K562 (cell line): Measurements from ENCODE around the gene WDR91. TPM values are rescaled to one million over a fixed set of nuclear protein-coding genes. Genes with fewer than 3 reads are reported as not detected.

Source experiments
- ATAC-seq: fragments of 200-7000 bp; cut with Tn5 transposase; 3 replicates; pipeline ENCODE4 v1.9.1; 2020; ENCODE audit warnings: moderate library complexity
- BruUV-seq: library from RNA; stranded (reverse); fragments of 400-500 nt; replicated peaks from 2 replicates; lab custom pipeline; 2021; lab: Mats Ljungman, UMichigan
- CTCF ChIA-PET: fragments of 300-600 bp; formaldehyde crosslinking; extraction: SDS; loops from one replicate; lab custom pipeline; 2021; ENCODE audit warnings: low intra/inter-chr PET ratio; lab: Yijun Ruan, JAX
- POLR2A ChIA-PET: fragments of 300-600, 350-650 bp; sonication (Branson Sonifier 250); formaldehyde crosslinking; extraction: SDS; loops from one replicate; lab custom pipeline; 2021; ENCODE audit warnings: antibody characterized with exemption, inconsistent platforms; lab: Yijun Ruan, JAX
- DNase-seq, 4 experiments: peaks; one replicate each; pipeline versions ENCODE4 v3.0.0 to v3.0.0-alpha.2; 2011 to 2018; ENCODE audit warnings: low spot score in 3 of 4, mixed read lengths in 3 of 4; ENCODE audit errors: extremely low read depth in 1 of 4
- FAIRE-seq: peaks from 2 replicates; lab custom pipeline; 2011; peaks lifted over from hg19 to GRCh38; lab: Jason Lieb, UNC
- H2AFZ ChIP-seq: 2 replicates; pipeline ENCODE4 v1.6.0; 2011; ENCODE audit warnings: low read depth, low read length, control low read depth, inconsistent platforms
- H3K27ac ChIP-seq: fragments of 200-600 bp; 3 replicates; pipeline ENCODE4 v1.8.0; 2011; ENCODE audit warnings: low read depth, mild to moderate bottlenecking, control low read depth, inconsistent platforms, low read length, moderate library complexity, mixed read lengths; ENCODE audit errors: extremely low read depth
- H3K27me3 ChIP-seq, 2 experiments: fragments of 300-600 bp in 1 of 2; 2 replicates in 1 of 2; 3 replicates in 1 of 2; pipeline versions ENCODE4 v1.6.0 to v1.8.0; 2011; ENCODE audit warnings: inconsistent platforms in 2 of 2, low read length in 2 of 2, mild to moderate bottlenecking in 1 of 2, mixed read lengths in 1 of 2, moderate library complexity in 1 of 2; ENCODE audit not compliant: control insufficient read depth in 2 of 2, insufficient read depth in 2 of 2
- H3K36me3 ChIP-seq: fragments of 300-600 bp; 3 replicates; pipeline ENCODE4 v1.8.0; 2011; ENCODE audit warnings: mild to moderate bottlenecking, low read length, inconsistent platforms; ENCODE audit not compliant: control insufficient read depth, insufficient read depth
- H3K4me1 ChIP-seq, 2 experiments: fragments of 200-600 bp in 1 of 2; replicated peaks in 1 of 2; 2 replicates in 1 of 2; 3 replicates in 1 of 2; pipeline versions ENCODE4 v1.5.1 to v1.8.0; 2011; ENCODE audit warnings: inconsistent platforms in 2 of 2, low read length in 2 of 2, mild to moderate bottlenecking in 1 of 2, mixed read lengths in 1 of 2, moderate library complexity in 1 of 2; ENCODE audit not compliant: control insufficient read depth in 2 of 2, insufficient read depth in 2 of 2
- H3K4me2 ChIP-seq: 2 replicates; pipeline ENCODE4 v1.6.1; 2011; ENCODE audit warnings: low read length, control low read depth, inconsistent platforms, mixed read lengths; ENCODE audit not compliant: insufficient read depth
- H3K4me3 ChIP-seq: fragments of 200-600 bp; sonication (generic), shearing (Covaris generic); 2 replicates; pipeline ENCODE4 v1.5.1; 2016; ENCODE audit warnings: control low read depth, inconsistent platforms
- H3K79me2 ChIP-seq: fragments of 200-600 bp; 3 replicates; pipeline ENCODE4 v1.8.0; 2011; ENCODE audit warnings: low read length, inconsistent platforms; ENCODE audit not compliant: control insufficient read depth, insufficient read depth
- H3K9ac ChIP-seq, 2 experiments: 2 replicates each; pipeline versions ENCODE4 v1.6.0 to v1.6.1; 2011; ENCODE audit warnings: low read depth in 2 of 2, low read length in 2 of 2, control low read depth in 1 of 2, inconsistent platforms in 1 of 2, mild to moderate bottlenecking in 1 of 2, mixed read lengths in 1 of 2; ENCODE audit not compliant: insufficient read depth in 1 of 2
- H3K9me1 ChIP-seq: one replicate; pipeline ENCODE4 v1.6.0; 2011; ENCODE audit warnings: inconsistent platforms, mild to moderate bottlenecking, low read length, moderate library complexity; ENCODE audit not compliant: control insufficient read depth, insufficient read depth
- H3K9me3 ChIP-seq: replicated peaks from 2 replicates; pipeline ENCODE4 v1.5.1; 2011; ENCODE audit warnings: low read depth, low read length, inconsistent platforms; ENCODE audit not compliant: control insufficient read depth, insufficient read depth
- H4K20me1 ChIP-seq: replicated peaks from 2 replicates; pipeline ENCODE4 v1.6.1; 2011; ENCODE audit warnings: low read length, inconsistent platforms, mixed read lengths; ENCODE audit not compliant: control insufficient read depth, insufficient read depth
- ARID1B ChIP-seq: fragments of 450-650 bp; IDR thresholded peaks from 2 replicates; pipeline ENCODE4 v1.6.1; 2016; ENCODE audit warnings: antibody characterized with exemption, mild to moderate bottlenecking, inconsistent platforms
- CBX3 ChIP-seq, 2 experiments: IDR thresholded peaks; 1 replicate in 1 of 2; 2 replicates in 1 of 2; pipeline ENCODE4 v1.6.1; 2012; ENCODE audit warnings: inconsistent platforms in 2 of 2, low read length in 2 of 2, borderline replicate concordance in 1 of 2, control low read depth in 1 of 2
- ELK1 ChIP-seq: sonication (generic); formaldehyde crosslinking; IDR thresholded peaks from 2 replicates; pipeline ENCODE4 v1.8.1; 2022; ENCODE audit warnings: missing genetic modification reagents
- ESRRA ChIP-seq: fragments of 450-650 bp; IDR thresholded peaks from 2 replicates; pipeline ENCODE4 v1.6.1; 2014; ENCODE audit warnings: low read depth, mild to moderate bottlenecking, moderate library complexity, borderline replicate concordance
- KAT8 ChIP-seq: fragments of 450-650 bp; IDR thresholded peaks from 2 replicates; pipeline ENCODE4 v1.6.1; 2016; ENCODE audit warnings: low read depth, mild to moderate bottlenecking
- PBX2 ChIP-seq, 2 experiments: IDR thresholded peaks in 1 of 2; conservative IDR thresholded peaks in 1 of 2; 2 replicates each; pipeline ENCODE4 v1.6.1; 2016; ENCODE audit warnings: low read depth in 2 of 2, mild to moderate bottlenecking in 1 of 2, missing compliant biosample characterization in 1 of 2, missing genetic modification characterization in 1 of 2, moderate library complexity in 1 of 2
- TAL1 ChIP-seq: fragments of 450-650 bp; IDR thresholded peaks from 2 replicates; pipeline ENCODE4 v1.6.1; 2016; ENCODE audit warnings: mild to moderate bottlenecking
- TFAP4 ChIP-seq: sonication (generic); formaldehyde crosslinking; IDR thresholded peaks from 2 replicates; pipeline ENCODE4 v1.8.0; 2022; ENCODE audit warnings: missing genetic modification reagents, mild to moderate bottlenecking, moderate library complexity, borderline replicate concordance
- TRIM24 ChIP-seq, 2 experiments: fragments of 450-650 bp; IDR thresholded peaks; 2 replicates each; pipeline ENCODE4 v1.6.1; 2016
- TRIM28 ChIP-seq: fragments of 450-650 bp; IDR thresholded peaks from 2 replicates; pipeline ENCODE4 v1.6.1; 2017
- ZEB2 ChIP-seq: fragments of 450-650 bp; IDR thresholded peaks from 2 replicates; pipeline ENCODE4 v1.6.1; 2016
- ZNF280A ChIP-seq: fragments of 450-650 bp; IDR thresholded peaks from 2 replicates; pipeline ENCODE4 v1.6.1; 2018; ENCODE audit warnings: mild to moderate bottlenecking, low read depth; ENCODE audit not compliant: partially characterized antibody
- ZNF280B ChIP-seq: fragments of 250-450 bp; sonication (Bioruptor Pico); IDR thresholded peaks from 2 replicates; pipeline ENCODE4 v1.5.1; 2021; ENCODE audit warnings: mild to moderate bottlenecking
- WGBS: fragments of 100-300 bp; shearing (Covaris generic); methylation state at CpG from one replicate; pipeline ENCODE4 v1.1.6; 2016; ENCODE audit warnings: low coverage, mixed read lengths; ENCODE audit not compliant: insufficient coverage; ENCODE audit errors: missing lambda C conversion rate; 5-methylcytosine and 5-hydroxymethylcytosine counted together
- in situ Hi-C: fragments of 300-500 bp; cut with MboI; formaldehyde crosslinking; loops from 4 replicates; pipeline ENCODE4 v1.15.0; 2018; ENCODE audit warnings: inconsistent platforms, mixed read lengths
- intact Hi-C: fragments of 100-400 bp; cut with micrococcal nuclease; formaldehyde crosslinking; loops from 2 replicates; pipeline ENCODE4 v1.14.2; 2022
- polyA plus RNA-seq, 8 experiments: library from polyadenylated mRNA; depleted of rRNA in 4 of 8; stranded (reverse) in 5 of 8; unstranded in 3 of 8; fragments of >200 nt; fragmentation: Nextera tagmentation in 2 of 8; fragmentation: Illumina TruSeq in 1 of 8; extraction: Ambion mirVana in 2 of 8; extraction: Trizol in 1 of 8; gene quantifications; 2 replicates each; pipeline versions ENCODE4 v1.2.1 to v1.2.3, GENCODE V29; 2011 to 2014; ENCODE audit warnings: inconsistent platforms in 1 of 8, missing spikeins in 1 of 8
- total RNA-seq, 7 experiments: library from RNA; depleted of rRNA in 6 of 7; stranded (reverse); fragments of >200 nt in 6 of 7; fragmentation: Illumina TruSeq in 2 of 7; extraction: Trizol in 2 of 7; gene quantifications; 2 replicates each; pipeline versions ENCODE4 v1.2.1 to v1.2.3, GENCODE V29; 2011 to 2021; ENCODE audit warnings: low replicate concordance in 1 of 7

WDR91 gene
- total and polyA plus RNA-seq, 9 of the 15 experiments (the other 6 are each of a cell fraction or from before 2014, with no cell fraction given), result 1.9 to 18.2 (median 9.8) TPM

- WGBS, result 17% methylated on average over 3 of the region's 3 CpGs
- POLR2A ChIA-PET, result interaction anchor here (0.6 to 2.9 kb wide), 5 partner anchors 10 to 1131 kb away, joined by 3 to 10 read pairs (median 3); partner anchors contain the start of genes CYREN and TMEM140
- TF ChIP-seq ZNF280B (peak; percentile 30; the same call in 1 of the 2 replicates), CBX3 (IDR thresholded peaks at IDR 0.05; ENCODE audit: borderline replicate concordance in 1 of 2, low read length in 2 of 2) (peak in 1 of 2 experiments; percentile 87; a peak in 1 of 3 replicates), TRIM24 (IDR thresholded peaks at IDR 0.05) (peak in 1 of 2 experiments; percentile 75; a peak in 3 of 4 replicates), ARID1B (peak; percentile 17; the same call in 1 of the 2 replicates), TRIM28 (peak; percentile 93), ZNF280A (peak; percentile 60), ZEB2 (no peak), TAL1 (peak; percentile 24; the same call in 1 of the 2 replicates), TFAP4 (CRISPR knock-in tag) (no peak), ELK1 (CRISPR knock-in tag) (no peak), KAT8 (no peak), ESRRA (peak; percentile 51; the same call in 1 of the 2 replicates), PBX2 (CRISPR knock-in tag; IDR thresholded peaks at IDR 0.05; ENCODE audit: low read depth) (no peak), PBX2 (tag; conservative IDR thresholded peaks at IDR 0.05; ENCODE audit: low read depth) (0 out of 2 replicates have a peak, but pooled peaks have one; percentile 47)
Measured at GRCh38 chr7:135181261-135181928, 29.9 kb downstream of the WDR91 start.

More at GRCh38 chr7:135181261-135181928, 29.9 kb downstream of the WDR91 start:
- Histone ChIP-seq H3K4me3 (no peak overlapping the region), H3K27ac (no peak overlapping the region), H3K9me3 (peaks cover 20% of the 10 kb centered on the region), H3K79me2 (no peaks in the 10 kb centered on the region), H3K27me3 (no peaks in the 10 kb centered on the region), H3K4me2 (no peak overlapping the region), H4K20me1 (no peaks in the 10 kb centered on the region), H3K4me1 (peaks cover 6 to 10% of the 10 kb centered on the region in 2 experiments; a peak in 4 of 5 replicates), H3K9me1 (no peaks in the 10 kb centered on the region), H2AFZ (no peak overlapping the region), H3K9ac (no peak overlapping the region), H3K36me3 (peaks cover 12% of the 10 kb centered on the region; the same call in 2 of the 3 replicates)
- DNase-seq, result no peak
- CTCF ChIA-PET, result no interaction called here
- intact Hi-C loops (no loop called here), in situ Hi-C loops (no loop called here)
- BruUV-seq, result no TSS peak
- FAIRE-seq, result no peak
- ATAC-seq, result no peak
